H1 (cell line): ENCODE measurements around the gene TEAD3. TPM values are rescaled to one million over a fixed set of nuclear protein-coding genes. Genes with fewer than 3 reads are reported as not detected.

ENCODE experiments used
- CTCF ChIA-PET: fragments of 300-600 bp; sonication (Branson Sonifier 250); formaldehyde crosslinking; loops from one replicate; lab custom pipeline; 2021; ENCODE audit not compliant: partially characterized antibody; lab: Charles Lee
- POLR2A ChIA-PET: fragments of 300-600 bp; sonication (Branson Sonifier 250); formaldehyde crosslinking; loops from one replicate; lab custom pipeline; 2021; ENCODE audit warnings: inconsistent platforms; ENCODE audit not compliant: partially characterized antibody; lab: Charles Lee
- DNase-seq, 2 experiments: peaks; one replicate each; pipeline versions ENCODE4 v3.0.0 to v3.0.0-alpha.2; 2010 to 2022; ENCODE audit warnings: low spot score in 2 of 2, low read depth in 1 of 2, mixed read lengths in 1 of 2
- FAIRE-seq: peaks from 2 replicates; lab custom pipeline; 2011; peaks lifted over from hg19 to GRCh38; lab: Jason Lieb, UNC
- H2AFZ ChIP-seq: 2 replicates; pipeline ENCODE4 v1.8.1; 2012; ENCODE audit warnings: low read length, inconsistent platforms
- H2AK5ac ChIP-seq: 2 replicates; pipeline ENCODE4 v1.6.1; 2013; ENCODE audit warnings: low read depth, low read length
- H2BK120ac ChIP-seq: replicated peaks from 2 replicates; pipeline ENCODE3; 2013; ENCODE audit warnings: low read depth, low read length, inconsistent platforms
- H2BK12ac ChIP-seq: 2 replicates; pipeline ENCODE4 v1.6.1; 2013; ENCODE audit warnings: low read depth, low read length
- H2BK15ac ChIP-seq: 2 replicates; pipeline ENCODE4 v1.6.1; 2013; ENCODE audit warnings: low read length
- H2BK20ac ChIP-seq: 2 replicates; pipeline ENCODE4 v1.6.1; 2013; ENCODE audit warnings: low read length
- H2BK5ac ChIP-seq: 2 replicates; pipeline ENCODE4 v1.6.1; 2013; ENCODE audit warnings: low read depth, low read length
- H3K14ac ChIP-seq: 2 replicates; pipeline ENCODE4 v1.6.1; 2013; ENCODE audit warnings: inconsistent platforms; ENCODE audit not compliant: insufficient read length
- H3K18ac ChIP-seq: 2 replicates; pipeline ENCODE4 v1.6.1; 2013; ENCODE audit warnings: low read length; ENCODE audit errors: extremely low read depth
- H3K23ac ChIP-seq: 2 replicates; pipeline ENCODE4 v1.6.1; 2013; ENCODE audit warnings: inconsistent platforms; ENCODE audit not compliant: insufficient read length
- H3K23me2 ChIP-seq: 2 replicates; pipeline ENCODE4 v1.6.1; 2013; ENCODE audit warnings: low read depth, low read length
- H3K27ac ChIP-seq: 2 replicates; pipeline ENCODE4 v1.6.1; 2011; ENCODE audit warnings: low read depth, low read length, inconsistent platforms
- H3K27me3 ChIP-seq, 4 experiments: replicated peaks in 1 of 4; 1 replicate in 1 of 4; 2 replicates in 3 of 4; pipeline versions ENCODE4 v1.6.1 to v1.8.1; 2011 to 2013; ENCODE audit warnings: low read length in 3 of 4, mild to moderate bottlenecking in 3 of 4, inconsistent platforms in 2 of 4, mixed read lengths in 2 of 4, moderate library complexity in 1 of 4; ENCODE audit not compliant: control insufficient read depth in 3 of 4, insufficient read depth in 3 of 4; ENCODE audit errors: extremely low read depth in 1 of 4
- H3K36me3 ChIP-seq, 4 experiments: 2 replicates each; pipeline versions ENCODE4 v1.6.1 to v1.8.1; 2011 to 2013; ENCODE audit warnings: mild to moderate bottlenecking in 4 of 4, low read length in 3 of 4, moderate library complexity in 2 of 4, control low read depth in 1 of 4, inconsistent platforms in 1 of 4; ENCODE audit not compliant: insufficient read depth in 4 of 4, control insufficient read depth in 2 of 4
- H3K4ac ChIP-seq: replicated peaks from 2 replicates; pipeline ENCODE3; 2013; ENCODE audit warnings: low read length, low read depth, mixed read lengths, inconsistent platforms; ENCODE audit not compliant: insufficient read length
- H3K4me1 ChIP-seq, 4 experiments: replicated peaks in 1 of 4; 1 replicate in 1 of 4; 2 replicates in 3 of 4; pipeline versions ENCODE4 v1.6.1 to v1.8.1; 2011 to 2013; ENCODE audit warnings: low read length in 3 of 4, inconsistent platforms in 2 of 4, mixed read lengths in 1 of 4; ENCODE audit not compliant: insufficient read depth in 4 of 4, control insufficient read depth in 3 of 4
- H3K4me2 ChIP-seq, 2 experiments: 2 replicates each; pipeline versions ENCODE4 v1.6.1 to v1.8.1; 2011 to 2013; ENCODE audit warnings: low read depth in 2 of 2, low read length in 2 of 2, control low read depth in 1 of 2, inconsistent platforms in 1 of 2, mild to moderate bottlenecking in 1 of 2; ENCODE audit not compliant: insufficient read depth in 1 of 2
- H3K4me3 ChIP-seq, 4 experiments: fragments of 200-600, 300-600 bp in 1 of 4; sonication (generic), shearing (Covaris generic), sonication (Bioruptor Twin) in 1 of 4; 2 replicates each; pipeline versions ENCODE4 v1.5.1 to v1.8.1; 2011 to 2016; ENCODE audit warnings: low read length in 4 of 4, low read depth in 3 of 4, control low read depth in 2 of 4, inconsistent platforms in 2 of 4, mild to moderate bottlenecking in 2 of 4, mixed read lengths in 1 of 4, moderate library complexity in 1 of 4; ENCODE audit not compliant: insufficient read depth in 2 of 4; ENCODE audit errors: extremely low read depth in 1 of 4
- H3K56ac ChIP-seq: replicated peaks from 2 replicates; pipeline ENCODE3; 2013; ENCODE audit warnings: low read depth, mild to moderate bottlenecking, mixed read lengths, low read length, inconsistent platforms; ENCODE audit not compliant: insufficient read length
- H3K79me1 ChIP-seq: 2 replicates; pipeline ENCODE4 v1.6.1; 2013; ENCODE audit warnings: low read depth, low read length, control low read depth
- H3K79me2 ChIP-seq, 2 experiments: 2 replicates each; pipeline versions ENCODE4 v1.6.1 to v1.8.1; 2012 to 2013; ENCODE audit warnings: low read length in 2 of 2, mild to moderate bottlenecking in 2 of 2, inconsistent platforms in 1 of 2; ENCODE audit not compliant: insufficient read depth in 2 of 2, control insufficient read depth in 1 of 2
- H3K9ac ChIP-seq, 4 experiments: replicated peaks in 1 of 4; 1 replicate in 1 of 4; 2 replicates in 3 of 4; pipeline versions ENCODE4 v1.6.1 to v1.8.1; 2011 to 2013; ENCODE audit warnings: low read depth in 3 of 4, low read length in 3 of 4, control low read depth in 2 of 4, mild to moderate bottlenecking in 2 of 4, moderate library complexity in 2 of 4, inconsistent platforms in 1 of 4; ENCODE audit errors: extremely low read depth in 1 of 4
- H3K9me3 ChIP-seq, 2 experiments: 2 replicates each; pipeline versions ENCODE4 v1.6.1 to v1.8.1; 2012 to 2013; ENCODE audit warnings: mild to moderate bottlenecking in 2 of 2, moderate library complexity in 2 of 2, control low read depth in 1 of 2, inconsistent platforms in 1 of 2, low read depth in 1 of 2, low read length in 1 of 2, mixed read lengths in 1 of 2; ENCODE audit not compliant: insufficient read depth in 2 of 2
- H4K20me1 ChIP-seq, 2 experiments: replicated peaks in 1 of 2; 2 replicates each; pipeline versions ENCODE3 to v1.8.1; 2011 to 2013; ENCODE audit warnings: inconsistent platforms in 2 of 2, low read length in 2 of 2, mild to moderate bottlenecking in 1 of 2; ENCODE audit not compliant: insufficient read depth in 2 of 2, control insufficient read depth in 1 of 2
- H4K5ac ChIP-seq: 2 replicates; pipeline ENCODE4 v1.6.1; 2013; ENCODE audit warnings: low read length, low read depth, mixed read lengths, inconsistent platforms; ENCODE audit not compliant: insufficient read length
- H4K8ac ChIP-seq: 2 replicates; pipeline ENCODE4 v1.8.0; 2013; ENCODE audit warnings: mild to moderate bottlenecking, moderate library complexity, low read length, inconsistent platforms; ENCODE audit not compliant: insufficient read depth; ENCODE audit errors: extremely low read depth
- H4K91ac ChIP-seq: replicated peaks from 2 replicates; pipeline ENCODE3; 2013; ENCODE audit warnings: low read length, mixed read lengths, inconsistent platforms; ENCODE audit not compliant: insufficient read length
- RBBP5 ChIP-seq: IDR thresholded peaks from 2 replicates; pipeline ENCODE4 v1.7.1; 2012; ENCODE audit warnings: low read depth, mild to moderate bottlenecking, inconsistent platforms, low read length, moderate library complexity, borderline replicate concordance
- RNF2 ChIP-seq: fragments of 200-900, 300-1000 bp; sonication (generic); IDR thresholded peaks from 2 replicates; pipeline ENCODE4 v1.7.1; 2016; ENCODE audit warnings: borderline replicate concordance, low read depth, mild to moderate bottlenecking, antibody characterized with exemption, low read length; ENCODE audit not compliant: poor library complexity, severe bottlenecking; ENCODE audit errors: missing control alignments
- WGBS, 2 experiments: shearing (Covaris generic) in 1 of 2; methylation state at CpG; one replicate each; pipeline versions ENCODE4 v1.1.6 to v1.1.7; 2013 to 2015; ENCODE audit warnings: low lambda C conversion rate in 2 of 2, mixed read lengths in 2 of 2, inconsistent platforms in 1 of 2, low coverage in 1 of 2, missing lambda C conversion rate in 1 of 2; ENCODE audit not compliant: insufficient replicate concordance in 2 of 2, insufficient coverage in 1 of 2, insufficient read length in 1 of 2; ENCODE audit errors: extremely low coverage in 1 of 2, missing lambda C conversion rate in 1 of 2; 5-methylcytosine and 5-hydroxymethylcytosine counted together
- polyA plus RNA-seq, 7 experiments: library from polyadenylated mRNA; depleted of rRNA in 3 of 7; stranded (reverse) in 5 of 7; unstranded in 2 of 7; fragments of >200 nt in 5 of 7; fragments of 200-250 nt in 2 of 7; gene quantifications; 1 replicate in 5 of 7; 2 replicates in 1 of 7; 4 replicates in 1 of 7; pipeline versions ENCODE4 v1.2.1 to v1.2.3, GENCODE V29; 2011 to 2013; ENCODE audit warnings: missing spikeins in 2 of 7, mixed read lengths in 2 of 7
- total RNA-seq: library from RNA; stranded (reverse); fragmentation: NEBNext Ultra II Directional; extraction: Animal tissue kit (Norgen Biotek cat#: 25700); gene quantifications from 2 replicates; pipeline ENCODE4 v1.2.1, GENCODE V29; 2021

TEAD3 gene
- total and polyA plus RNA-seq, 2 of the 8 experiments (the other 6 are each of a cell fraction or from before 2014, with no cell fraction given) = 20.1 to 28.7 TPM

DNA sequence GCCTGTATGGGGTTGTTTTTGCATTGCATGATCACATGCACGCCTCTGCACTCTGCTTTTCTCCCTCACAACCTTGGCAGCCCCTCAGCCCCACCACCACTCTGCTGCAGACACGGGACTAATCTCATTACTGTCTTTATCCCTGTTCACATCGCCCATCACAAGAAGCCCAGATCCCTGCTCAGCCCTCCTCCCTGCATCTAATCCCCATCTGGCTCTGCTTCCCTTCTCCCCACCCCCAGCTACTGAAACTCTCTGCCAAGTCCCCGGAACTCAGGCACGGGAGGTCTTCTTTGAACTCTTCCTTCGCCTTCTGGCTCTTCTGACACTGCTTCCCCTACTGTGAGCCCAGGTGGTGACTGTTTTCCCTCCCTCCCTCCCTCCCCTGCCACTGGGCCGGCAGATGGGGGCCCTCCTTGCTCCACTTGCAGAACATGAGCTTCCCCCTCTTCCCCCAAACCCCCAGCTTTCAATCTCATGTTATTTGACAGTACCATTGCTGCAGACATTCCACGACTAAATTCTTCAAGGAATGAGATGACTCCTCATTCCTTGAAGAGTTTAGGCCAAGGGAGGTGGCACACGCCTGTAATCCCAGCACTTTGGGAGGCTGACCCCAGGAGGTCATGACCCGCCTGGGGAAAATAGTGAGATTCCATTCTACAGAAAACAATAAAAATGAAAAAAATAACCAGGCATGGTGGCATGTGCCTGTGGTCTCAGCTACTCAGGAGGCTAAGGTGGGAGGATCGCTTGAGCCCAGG, 37.7 kb upstream of the TEAD3 start:
- TF ChIP-seq RBBP5 (peak; percentile 50; the same call in 1 of the 2 replicates), RNF2 (no peak)
- CTCF ChIA-PET = interaction anchor here (0.6 to 32.2 kb wide), 3 partner anchors 5 to 202 kb away, joined by 3 to 521 read pairs (median 521); no protein-coding TSS in a partner anchor
- H3K23me2 ChIP-seq = no peaks in the 10 kb centered on the region

More for the DNA sequence above, 37.7 kb upstream of the TEAD3 start:
- H3K79me2 ChIP-seq = no peaks in the 10 kb centered on the region
- H2AK5ac ChIP-seq = no peak overlapping the region
- H3K9ac ChIP-seq = no peak overlapping the region
- H4K91ac ChIP-seq = no peak overlapping the region
- H4K5ac ChIP-seq = no peak overlapping the region
- H3K4me1 ChIP-seq = peaks cover 2 to 9% (median 6%) of the 10 kb centered on the region in 4 experiments; a peak in 5 of 7 replicates
- peak overlapping the region; percentile 38; the same call in 1 of the 2 replicates for H3K18ac ChIP-seq
- no peaks in the 10 kb centered on the region for H3K27me3 ChIP-seq
- no peak overlapping the region for H3K14ac ChIP-seq
- H3K4me3 ChIP-seq = no peak overlapping the region
- H3K23ac ChIP-seq = no peak overlapping the region
- H3K4ac ChIP-seq = no peak overlapping the region
- H2BK5ac ChIP-seq = 0 out of 2 replicates have a peak overlapping the region, but pooled peaks have one; percentile 18
- H2BK120ac ChIP-seq = no peak overlapping the region
- peak overlapping the region; percentile 89 for H2AFZ ChIP-seq
- H2BK15ac ChIP-seq = no peak overlapping the region
- peak overlapping the region in 1 of 2 experiments; percentile 9; a peak in 1 of 4 replicates for H3K4me2 ChIP-seq
- peak overlapping the region; percentile 78; the same call in 1 of the 2 replicates for H2BK12ac ChIP-seq
- H4K20me1 ChIP-seq = no peaks in the 10 kb centered on the region
- H2BK20ac ChIP-seq = no peak overlapping the region
- no peak for DNase-seq
- H3K27ac ChIP-seq = no peak overlapping the region
- H3K36me3 ChIP-seq = no peaks in the 10 kb centered on the region
- no peaks in the 10 kb centered on the region for H3K79me1 ChIP-seq
- POLR2A ChIA-PET = interaction anchor here (0.6 to 1.9 kb wide), 3 partner anchors 13 to 60 kb away, joined by 3 to 5 read pairs (median 3); no protein-coding TSS in a partner anchor
- no peak overlapping the region for H4K8ac ChIP-seq
- H3K9me3 ChIP-seq = no peaks in the 10 kb centered on the region
- H3K56ac ChIP-seq = no peak overlapping the region
- no peak for FAIRE-seq
- 68% methylated on average over 9 of the region's 11 CpGs; no CpG with 5 or more reads in 1 of the 2 experiments for WGBS, 2 experiments
